Measurements from ENCODE around the gene TNS1.

TNS1 gene

DNA sequence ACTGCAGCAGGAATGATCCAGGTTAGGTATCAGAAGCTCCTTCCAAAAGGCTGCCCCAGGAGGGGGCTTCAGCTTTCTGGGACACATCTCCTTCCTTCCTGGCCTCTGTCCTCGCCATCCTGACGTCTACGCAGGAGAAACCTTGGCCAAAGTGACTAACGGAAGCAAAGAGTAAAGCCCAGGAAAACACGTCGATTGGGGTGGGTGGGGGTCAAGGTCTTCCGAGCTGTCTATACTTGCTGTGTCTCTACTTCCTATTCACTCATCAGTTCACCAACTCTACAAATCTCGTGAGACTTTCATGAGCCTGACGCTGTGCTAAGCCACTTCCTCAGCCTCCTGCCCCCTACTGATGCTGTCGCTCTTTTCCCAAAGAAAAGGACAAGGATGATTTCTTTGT lies 212.6 kb downstream of the TNS1 start:
- Histone ChIP-seq H3K9ac (no peak overlapping the region), H3K4me2 (ENCODE audit: low read length) (no peak overlapping the region), H3K79me2 (no peaks in the 10 kb centered on the region), H3K36me3 (ENCODE audit: control insufficient read depth, insufficient read depth, low read length) (no peaks in the 10 kb centered on the region), H3K9me3 (ENCODE audit: control insufficient read depth, low read length) (no peaks in the 10 kb centered on the region), H3K27ac (no peak overlapping the region), H3K27me3 (ENCODE audit: control insufficient read depth, insufficient read depth, low read length) (no peaks in the 10 kb centered on the region), H3K4me1 (peaks cover 9% of the 10 kb centered on the region), H2AFZ (peak overlapping the region; percentile 51), H3K4me3 (ENCODE audit: low read depth, low read length) (no peak overlapping the region)
- TF ChIP-seq, protein P1, sequence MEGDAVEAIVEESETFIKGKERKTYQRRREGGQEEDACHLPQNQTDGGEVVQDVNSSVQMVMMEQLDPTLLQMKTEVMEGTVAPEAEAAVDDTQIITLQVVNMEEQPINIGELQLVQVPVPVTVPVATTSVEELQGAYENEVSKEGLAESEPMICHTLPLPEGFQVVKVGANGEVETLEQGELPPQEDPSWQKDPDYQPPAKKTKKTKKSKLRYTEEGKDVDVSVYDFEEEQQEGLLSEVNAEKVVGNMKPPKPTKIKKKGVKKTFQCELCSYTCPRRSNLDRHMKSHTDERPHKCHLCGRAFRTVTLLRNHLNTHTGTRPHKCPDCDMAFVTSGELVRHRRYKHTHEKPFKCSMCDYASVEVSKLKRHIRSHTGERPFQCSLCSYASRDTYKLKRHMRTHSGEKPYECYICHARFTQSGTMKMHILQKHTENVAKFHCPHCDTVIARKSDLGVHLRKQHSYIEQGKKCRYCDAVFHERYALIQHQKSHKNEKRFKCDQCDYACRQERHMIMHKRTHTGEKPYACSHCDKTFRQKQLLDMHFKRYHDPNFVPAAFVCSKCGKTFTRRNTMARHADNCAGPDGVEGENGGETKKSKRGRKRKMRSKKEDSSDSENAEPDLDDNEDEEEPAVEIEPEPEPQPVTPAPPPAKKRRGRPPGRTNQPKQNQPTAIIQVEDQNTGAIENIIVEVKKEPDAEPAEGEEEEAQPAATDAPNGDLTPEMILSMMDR (IDR thresholded peaks at IDR 0.05): no peak

GRCh38 chr2:217789736-217790181 lies 213.0 kb downstream of the TNS1 start:
- H3K27ac ChIP-seq: no peak overlapping the region

GRCh38 chr2:217789003-217789735 lies 213.6 kb downstream of the TNS1 start:
- no peak overlapping the region for H3K27ac ChIP-seq
- no peaks in the 10 kb centered on the region for H3K9me3 ChIP-seq (ENCODE audit: control insufficient read depth, low read length)
- peak overlapping the region; percentile 51 for H2AFZ ChIP-seq
- TF ChIP-seq, protein P1 (IDR thresholded peaks at IDR 0.05): peak; percentile 99
- H3K79me2 ChIP-seq: no peaks in the 10 kb centered on the region
- no peak overlapping the region for H3K9ac ChIP-seq
- H3K4me3 ChIP-seq (ENCODE audit: low read depth, low read length): no peak overlapping the region
- no peaks in the 10 kb centered on the region for H3K36me3 ChIP-seq (ENCODE audit: control insufficient read depth, insufficient read depth, low read length)
- peak overlapping the region; percentile 43 for H3K4me2 ChIP-seq (ENCODE audit: low read length)
- H3K4me1 ChIP-seq: peaks cover 9% of the 10 kb centered on the region
- no peaks in the 10 kb centered on the region for H3K27me3 ChIP-seq (ENCODE audit: control insufficient read depth, insufficient read depth, low read length)

More at GRCh38 chr2:217789736-217790181, 213.0 kb downstream of the TNS1 start:
- H3K4me3 ChIP-seq (ENCODE audit: low read depth, low read length): no peak overlapping the region
- peak overlapping the region; percentile 43 for H3K4me2 ChIP-seq (ENCODE audit: low read length)
- peaks cover 9% of the 10 kb centered on the region for H3K4me1 ChIP-seq
- TF ChIP-seq, protein P1 (IDR thresholded peaks at IDR 0.05): no peak
- H3K36me3 ChIP-seq (ENCODE audit: control insufficient read depth, insufficient read depth, low read length): no peaks in the 10 kb centered on the region
- no peak overlapping the region for H3K9ac ChIP-seq
- peak overlapping the region; percentile 51 for H2AFZ ChIP-seq
- H3K9me3 ChIP-seq (ENCODE audit: control insufficient read depth, low read length): no peaks in the 10 kb centered on the region
- no peaks in the 10 kb centered on the region for H3K79me2 ChIP-seq
- no peaks in the 10 kb centered on the region for H3K27me3 ChIP-seq (ENCODE audit: control insufficient read depth, insufficient read depth, low read length)

DNA sequence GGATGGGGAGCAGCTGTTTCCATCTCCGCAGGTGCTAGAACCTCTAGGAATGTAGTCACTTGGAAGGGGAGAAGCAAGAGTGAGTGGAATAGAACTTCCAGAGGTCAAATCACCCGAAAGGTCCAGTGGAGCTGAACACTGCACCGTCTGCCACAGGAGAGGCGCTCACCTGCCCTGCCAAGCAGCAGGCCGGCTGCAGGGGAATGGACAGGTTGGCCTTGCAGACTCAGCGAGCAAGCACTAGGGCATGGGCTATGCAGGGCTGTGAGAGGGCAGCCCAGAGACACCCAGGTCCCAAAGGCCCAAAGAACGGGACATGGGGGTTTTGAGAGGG lies 214.2 kb downstream of the TNS1 start:
- Histone ChIP-seq H3K9ac (no peak overlapping the region), H3K36me3 (ENCODE audit: control insufficient read depth, insufficient read depth, low read length) (no peaks in the 10 kb centered on the region)

More for the DNA sequence above, 214.2 kb downstream of the TNS1 start:
- no peaks in the 10 kb centered on the region for H3K9me3 ChIP-seq (ENCODE audit: control insufficient read depth, low read length)
- H3K27me3 ChIP-seq (ENCODE audit: control insufficient read depth, insufficient read depth, low read length): no peaks in the 10 kb centered on the region
- H3K4me2 ChIP-seq (ENCODE audit: low read length): no peak overlapping the region
- peaks cover 9% of the 10 kb centered on the region for H3K4me1 ChIP-seq
- TF ChIP-seq, protein P1 (IDR thresholded peaks at IDR 0.05): no peak
- no peak overlapping the region for H2AFZ ChIP-seq
- no peak overlapping the region for H3K27ac ChIP-seq
- H3K4me3 ChIP-seq (ENCODE audit: low read depth, low read length): no peak overlapping the region
- no peaks in the 10 kb centered on the region for H3K79me2 ChIP-seq
